SK-N-SH (cell line): Measurements from ENCODE around the gene MRPS27. TPM values are rescaled to one million over a fixed set of nuclear protein-coding genes. Genes with fewer than 3 reads are reported as not detected.
A peak's percentile ranks its signal among the peaks of the same experiment; 100 is the strongest.

Experiments used
- CTCF ChIA-PET: fragments of 300-600, 350-600 bp; formaldehyde crosslinking; extraction: SDS; loops from one replicate; lab custom pipeline; 2021; lab: Yijun Ruan, JAX
- POLR2A ChIA-PET: fragments of 350-600 bp; sonication (Branson Sonifier 250); formaldehyde crosslinking; extraction: SDS; loops from one replicate; lab custom pipeline; 2020; ENCODE audit warnings: antibody characterized with exemption, inconsistent platforms; lab: Yijun Ruan, JAX
- DNase-seq: peaks from one replicate; pipeline ENCODE4 v3.0.0; 2012
- H2AFZ ChIP-seq: fragments of 200-600 bp; sonication (generic); 2 replicates; pipeline ENCODE4 v1.8.1; 2016; ENCODE audit warnings: antibody characterized with exemption, mild to moderate bottlenecking, low read depth
- H3F3A ChIP-seq: fragments of 200-600 bp; sonication (generic); replicated peaks from 2 replicates; pipeline ENCODE3; 2016; ENCODE audit warnings: antibody characterized with exemption, mild to moderate bottlenecking; ENCODE audit not compliant: insufficient read depth
- H3K27ac ChIP-seq, 2 experiments: fragments of 200-500 bp in 1 of 2; fragments of 200-600 bp in 1 of 2; sonication (Bioruptor generic) in 1 of 2; sonication (generic), shearing (Covaris generic) in 1 of 2; 2 replicates each; pipeline versions ENCODE4 v1.5.1 to v1.6.1; 2014 to 2016; ENCODE audit warnings: low read depth in 2 of 2, inconsistent platforms in 1 of 2, low read length in 1 of 2, mild to moderate bottlenecking in 1 of 2, mixed read lengths in 1 of 2
- H3K27me3 ChIP-seq: fragments of 200-600 bp; sonication (generic), shearing (Covaris generic); 2 replicates; pipeline ENCODE4 v1.6.1; 2016; ENCODE audit warnings: mixed run types; ENCODE audit not compliant: insufficient read depth
- H3K36me3 ChIP-seq, 2 experiments: fragments of 200-500 bp in 1 of 2; fragments of 200-600 bp in 1 of 2; sonication (Bioruptor generic) in 1 of 2; sonication (generic) in 1 of 2; replicated peaks in 1 of 2; 2 replicates each; pipeline versions ENCODE3 to v1.5.1; 2014 to 2016; ENCODE audit warnings: low read length in 1 of 2, mild to moderate bottlenecking in 1 of 2; ENCODE audit not compliant: insufficient read depth in 2 of 2, control insufficient read depth in 1 of 2
- H3K4me1 ChIP-seq, 2 experiments: fragments of 200-500 bp in 1 of 2; fragments of 200-600 bp in 1 of 2; sonication (Bioruptor generic) in 1 of 2; sonication (generic), shearing (Covaris generic) in 1 of 2; 2 replicates each; pipeline versions ENCODE4 v1.5.1 to v1.6.1; 2014 to 2016; ENCODE audit warnings: low read depth in 1 of 2, low read length in 1 of 2, mixed run types in 1 of 2; ENCODE audit not compliant: insufficient read depth in 2 of 2, control insufficient read depth in 1 of 2
- H3K4me2 ChIP-seq: fragments of 200-600 bp; sonication (generic), shearing (Covaris generic); 2 replicates; pipeline ENCODE4 v1.6.1; 2017; ENCODE audit warnings: mixed run types
- H3K4me3 ChIP-seq, 2 experiments: fragments of 200-500 bp in 1 of 2; fragments of 200-600 bp in 1 of 2; sonication (Bioruptor generic) in 1 of 2; sonication (generic), shearing (Covaris generic) in 1 of 2; 2 replicates each; pipeline versions ENCODE4 v1.5.1 to v1.8.1; 2014 to 2016; ENCODE audit warnings: low read depth in 2 of 2, inconsistent platforms in 1 of 2, low read length in 1 of 2, mild to moderate bottlenecking in 1 of 2, mixed read lengths in 1 of 2, moderate library complexity in 1 of 2
- H3K79me2 ChIP-seq: fragments of 200-600 bp; sonication (generic); 2 replicates; pipeline ENCODE4 v1.8.1; 2017; ENCODE audit warnings: mild to moderate bottlenecking; ENCODE audit not compliant: insufficient read depth
- H3K9ac ChIP-seq: fragments of 200-600 bp; sonication (generic); 2 replicates; pipeline ENCODE4 v1.6.1; 2017; ENCODE audit warnings: mixed run types
- H3K9me2 ChIP-seq: fragments of 200-600 bp; sonication (generic); 2 replicates; pipeline ENCODE4 v1.6.1; 2017; ENCODE audit warnings: mixed run types
- H3K9me3 ChIP-seq: fragments of 200-600 bp; sonication (generic); 2 replicates; pipeline ENCODE4 v1.6.1; 2017; ENCODE audit warnings: mixed run types, mild to moderate bottlenecking, moderate library complexity
- H4K20me1 ChIP-seq: fragments of 200-600 bp; sonication (generic); 2 replicates; pipeline ENCODE4 v1.6.1; 2017; ENCODE audit warnings: mild to moderate bottlenecking, mixed run types; ENCODE audit not compliant: insufficient read depth
- CHD2 ChIP-seq: fragments of 150-350 bp; IDR thresholded peaks from 2 replicates; pipeline ENCODE4 v1.6.1; 2018; ENCODE audit warnings: low read length; ENCODE audit not compliant: partially characterized antibody
- ELF1 ChIP-seq: IDR thresholded peaks from 2 replicates; pipeline ENCODE4 v1.4.0; 2012
- EP300 ChIP-seq, 2 experiments: IDR thresholded peaks; 2 replicates each; pipeline versions ENCODE4 v1.4.0 to v1.6.1; 2012; ENCODE audit warnings: borderline replicate concordance in 1 of 2, low read depth in 1 of 2, low read length in 1 of 2
- FOSL2 ChIP-seq: IDR thresholded peaks from 2 replicates; pipeline ENCODE4 v1.4.0; 2012; ENCODE audit warnings: low read depth, mild to moderate bottlenecking, moderate library complexity, borderline replicate concordance
- FOXM1 ChIP-seq: IDR thresholded peaks from 2 replicates; pipeline ENCODE4 v1.4.0; 2012; ENCODE audit warnings: low read depth, mild to moderate bottlenecking
- GATA2 ChIP-seq: sonication (generic); formaldehyde crosslinking; IDR thresholded peaks from 2 replicates; pipeline ENCODE4 v1.5.0; 2020; ENCODE audit warnings: mild to moderate bottlenecking, missing genetic modification reagents
- MAX ChIP-seq: IDR thresholded peaks from 2 replicates; pipeline ENCODE4 v1.4.0; 2012; ENCODE audit warnings: low read depth
- MEF2A ChIP-seq: IDR thresholded peaks from 2 replicates; pipeline ENCODE4 v1.4.0; 2012; ENCODE audit warnings: low read depth, borderline replicate concordance
- MXI1 ChIP-seq: IDR thresholded peaks from 2 replicates; pipeline ENCODE4 v1.6.1; 2012; ENCODE audit warnings: mild to moderate bottlenecking, low read depth, low read length, improper control_type of control experiment
- NFIC ChIP-seq: IDR thresholded peaks from 2 replicates; pipeline ENCODE4 v1.4.0; 2012; ENCODE audit warnings: borderline replicate concordance
- POLR2AphosphoS5 ChIP-seq: IDR thresholded peaks from 2 replicates; pipeline ENCODE4 v1.6.1; 2012; ENCODE audit warnings: low read depth, low read length
- RAD21 ChIP-seq: IDR thresholded peaks from 2 replicates; pipeline ENCODE4 v1.6.1; 2012; ENCODE audit warnings: mild to moderate bottlenecking, low read length
- RCOR1 ChIP-seq: fragments of 150-350 bp; IDR thresholded peaks from 2 replicates; pipeline ENCODE4 v1.6.1; 2017; ENCODE audit warnings: antibody characterized with exemption, low read length
- RFX5 ChIP-seq: IDR thresholded peaks from 2 replicates; pipeline ENCODE4 v1.6.1; 2012; ENCODE audit warnings: mild to moderate bottlenecking, improper control_type of control experiment, low read length
- RXRA ChIP-seq: IDR thresholded peaks from 2 replicates; pipeline ENCODE4 v1.4.0; 2012; ENCODE audit warnings: low read depth, mild to moderate bottlenecking, borderline replicate concordance
- SIN3A ChIP-seq: IDR thresholded peaks from 2 replicates; pipeline ENCODE4 v1.6.1; 2012; ENCODE audit warnings: low read depth, mild to moderate bottlenecking, low read length, moderate library complexity, borderline replicate concordance
- TAF1 ChIP-seq: IDR thresholded peaks from 2 replicates; pipeline ENCODE4 v1.6.1; 2012; ENCODE audit warnings: low read depth, mild to moderate bottlenecking, low read length, moderate library complexity, borderline replicate concordance
- TCF12 ChIP-seq: IDR thresholded peaks from 2 replicates; pipeline ENCODE4 v1.4.0; 2012
- TEAD4 ChIP-seq: IDR thresholded peaks from 2 replicates; pipeline ENCODE4 v1.4.0; 2012; ENCODE audit warnings: mild to moderate bottlenecking, borderline replicate concordance; ENCODE audit not compliant: insufficient read depth
- USF1 ChIP-seq: IDR thresholded peaks from 2 replicates; pipeline ENCODE4 v1.4.0; 2012; ENCODE audit warnings: low read depth, borderline replicate concordance
- YY1 ChIP-seq: IDR thresholded peaks from 2 replicates; pipeline ENCODE4 v1.4.0; 2012; ENCODE audit warnings: low read depth, mild to moderate bottlenecking
- WGBS: methylation state at CpG from one replicate; pipeline ENCODE4 v1.1.6; 2017; ENCODE audit warnings: low lambda C conversion rate; 5-methylcytosine and 5-hydroxymethylcytosine counted together
- polyA plus RNA-seq, 3 experiments: library from polyadenylated mRNA; depleted of rRNA; stranded (reverse); fragments of >200 nt; gene quantifications; 2 replicates each; pipeline ENCODE4 v1.2.3, GENCODE V29; 2012
- TF ChIP-seq, protein P1 (sequence below): IDR thresholded peaks from 2 replicates; pipeline ENCODE4 v1.6.1; 2012; ENCODE audit warnings: mild to moderate bottlenecking, low read depth, low read length, moderate library complexity
- TF ChIP-seq, protein P2 (sequence below): fragments of 150-350 bp; IDR thresholded peaks from 2 replicates; pipeline ENCODE4 v1.6.1; 2017; ENCODE audit warnings: antibody characterized with exemption, low read length, low read depth, borderline replicate concordance
- TF ChIP-seq, protein P3 (sequence below): IDR thresholded peaks from 2 replicates; pipeline ENCODE4; 2012
- TF ChIP-seq, protein P4 (sequence below): fragments of 200-600 bp; sonication (generic); IDR thresholded peaks from 2 replicates; pipeline ENCODE4 v1.6.1; 2017; ENCODE audit warnings: antibody characterized with exemption, mild to moderate bottlenecking, moderate library complexity

Gene MRPS27
- polyA plus RNA-seq, 1 of the 3 experiments (the other 2 are of a cell fraction), result 37.5 TPM

DNA sequence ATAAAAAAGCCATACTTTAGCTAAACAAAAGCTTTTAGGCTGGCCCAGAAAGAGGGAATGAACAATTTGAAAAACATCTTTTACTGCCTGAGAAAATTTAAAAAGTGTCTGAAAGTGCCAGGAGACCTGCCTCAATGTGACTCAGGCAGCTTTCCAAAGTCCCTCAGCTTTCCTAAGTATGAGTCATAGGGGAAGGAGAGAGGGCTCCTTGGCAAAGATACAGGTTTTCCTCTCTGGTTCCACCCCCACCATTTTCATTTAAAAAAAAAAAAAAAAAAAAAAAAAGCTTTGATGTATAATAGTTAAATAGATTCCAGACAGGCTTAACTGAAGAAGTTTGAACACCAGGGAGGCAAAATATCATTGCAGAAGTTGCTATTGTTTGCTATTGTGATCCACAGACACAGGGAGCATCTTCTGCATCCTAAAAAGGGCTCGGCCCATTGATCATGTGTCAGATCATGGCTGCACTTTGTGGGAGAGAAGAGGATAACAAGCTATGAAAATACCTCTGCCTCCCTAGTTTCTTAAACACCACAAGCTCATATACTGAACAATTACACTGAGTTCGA lies 71.5 kb downstream of the MRPS27 start:
- 23% methylated on average over 2 of the region's 2 CpGs for WGBS
- Histone ChIP-seq H3K27ac (peak overlapping the region; percentile 91 to 99), H3K9ac (peak overlapping the region; percentile 62)
- TF ChIP-seq TEAD4 (peak; percentile 72), SIN3A (peak; percentile 53; the same call in 1 of the 2 replicates), GATA2 (CRISPR knock-in tag) (no peak), POLR2AphosphoS5 (peak; percentile 67; the same call in 1 of the 2 replicates), RXRA (peak; percentile 54; the same call in 1 of the 2 replicates), NFIC (peak; percentile 94), RCOR1 (no peak), RFX5 (no peak), TCF12 (peak; percentile 86), EP300 (IDR thresholded peaks at IDR 0.05; ENCODE audit: borderline replicate concordance in 1 of 2, low read depth in 1 of 2, low read length in 1 of 2) (peak in 1 of 2 experiments; percentile 80; a peak in 2 of 4 replicates), CHD2 (no peak), ELF1 (no peak), FOSL2 (peak; percentile 95), YY1 (peak; percentile 38; the same call in 1 of the 2 replicates), MXI1 (no peak), USF1 (0 out of 2 replicates have a peak, but pooled peaks have one; percentile 9), FOXM1 (peak; percentile 84), MEF2A (no peak), RAD21 (no peak), TAF1 (no peak; the same call in 1 of the 2 replicates), MAX (0 out of 2 replicates have a peak, but pooled peaks have one; percentile 25)
- TF ChIP-seq, protein P1, sequence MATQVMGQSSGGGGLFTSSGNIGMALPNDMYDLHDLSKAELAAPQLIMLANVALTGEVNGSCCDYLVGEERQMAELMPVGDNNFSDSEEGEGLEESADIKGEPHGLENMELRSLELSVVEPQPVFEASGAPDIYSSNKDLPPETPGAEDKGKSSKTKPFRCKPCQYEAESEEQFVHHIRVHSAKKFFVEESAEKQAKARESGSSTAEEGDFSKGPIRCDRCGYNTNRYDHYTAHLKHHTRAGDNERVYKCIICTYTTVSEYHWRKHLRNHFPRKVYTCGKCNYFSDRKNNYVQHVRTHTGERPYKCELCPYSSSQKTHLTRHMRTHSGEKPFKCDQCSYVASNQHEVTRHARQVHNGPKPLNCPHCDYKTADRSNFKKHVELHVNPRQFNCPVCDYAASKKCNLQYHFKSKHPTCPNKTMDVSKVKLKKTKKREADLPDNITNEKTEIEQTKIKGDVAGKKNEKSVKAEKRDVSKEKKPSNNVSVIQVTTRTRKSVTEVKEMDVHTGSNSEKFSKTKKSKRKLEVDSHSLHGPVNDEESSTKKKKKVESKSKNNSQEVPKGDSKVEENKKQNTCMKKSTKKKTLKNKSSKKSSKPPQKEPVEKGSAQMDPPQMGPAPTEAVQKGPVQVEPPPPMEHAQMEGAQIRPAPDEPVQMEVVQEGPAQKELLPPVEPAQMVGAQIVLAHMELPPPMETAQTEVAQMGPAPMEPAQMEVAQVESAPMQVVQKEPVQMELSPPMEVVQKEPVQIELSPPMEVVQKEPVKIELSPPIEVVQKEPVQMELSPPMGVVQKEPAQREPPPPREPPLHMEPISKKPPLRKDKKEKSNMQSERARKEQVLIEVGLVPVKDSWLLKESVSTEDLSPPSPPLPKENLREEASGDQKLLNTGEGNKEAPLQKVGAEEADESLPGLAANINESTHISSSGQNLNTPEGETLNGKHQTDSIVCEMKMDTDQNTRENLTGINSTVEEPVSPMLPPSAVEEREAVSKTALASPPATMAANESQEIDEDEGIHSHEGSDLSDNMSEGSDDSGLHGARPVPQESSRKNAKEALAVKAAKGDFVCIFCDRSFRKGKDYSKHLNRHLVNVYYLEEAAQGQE, result peak; percentile 52; the same call in 1 of the 2 replicates
- TF ChIP-seq, protein P2, sequence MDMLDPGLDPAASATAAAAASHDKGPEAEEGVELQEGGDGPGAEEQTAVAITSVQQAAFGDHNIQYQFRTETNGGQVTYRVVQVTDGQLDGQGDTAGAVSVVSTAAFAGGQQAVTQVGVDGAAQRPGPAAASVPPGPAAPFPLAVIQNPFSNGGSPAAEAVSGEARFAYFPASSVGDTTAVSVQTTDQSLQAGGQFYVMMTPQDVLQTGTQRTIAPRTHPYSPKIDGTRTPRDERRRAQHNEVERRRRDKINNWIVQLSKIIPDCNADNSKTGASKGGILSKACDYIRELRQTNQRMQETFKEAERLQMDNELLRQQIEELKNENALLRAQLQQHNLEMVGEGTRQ, result no peak
- TF ChIP-seq, protein P3, sequence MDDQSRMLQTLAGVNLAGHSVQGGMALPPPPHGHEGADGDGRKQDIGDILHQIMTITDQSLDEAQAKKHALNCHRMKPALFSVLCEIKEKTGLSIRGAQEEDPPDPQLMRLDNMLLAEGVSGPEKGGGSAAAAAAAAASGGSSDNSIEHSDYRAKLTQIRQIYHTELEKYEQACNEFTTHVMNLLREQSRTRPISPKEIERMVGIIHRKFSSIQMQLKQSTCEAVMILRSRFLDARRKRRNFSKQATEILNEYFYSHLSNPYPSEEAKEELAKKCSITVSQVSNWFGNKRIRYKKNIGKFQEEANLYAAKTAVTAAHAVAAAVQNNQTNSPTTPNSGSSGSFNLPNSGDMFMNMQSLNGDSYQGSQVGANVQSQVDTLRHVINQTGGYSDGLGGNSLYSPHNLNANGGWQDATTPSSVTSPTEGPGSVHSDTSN, result peak; percentile 33; the same call in 1 of the 2 replicates
- TF ChIP-seq, protein P4, sequence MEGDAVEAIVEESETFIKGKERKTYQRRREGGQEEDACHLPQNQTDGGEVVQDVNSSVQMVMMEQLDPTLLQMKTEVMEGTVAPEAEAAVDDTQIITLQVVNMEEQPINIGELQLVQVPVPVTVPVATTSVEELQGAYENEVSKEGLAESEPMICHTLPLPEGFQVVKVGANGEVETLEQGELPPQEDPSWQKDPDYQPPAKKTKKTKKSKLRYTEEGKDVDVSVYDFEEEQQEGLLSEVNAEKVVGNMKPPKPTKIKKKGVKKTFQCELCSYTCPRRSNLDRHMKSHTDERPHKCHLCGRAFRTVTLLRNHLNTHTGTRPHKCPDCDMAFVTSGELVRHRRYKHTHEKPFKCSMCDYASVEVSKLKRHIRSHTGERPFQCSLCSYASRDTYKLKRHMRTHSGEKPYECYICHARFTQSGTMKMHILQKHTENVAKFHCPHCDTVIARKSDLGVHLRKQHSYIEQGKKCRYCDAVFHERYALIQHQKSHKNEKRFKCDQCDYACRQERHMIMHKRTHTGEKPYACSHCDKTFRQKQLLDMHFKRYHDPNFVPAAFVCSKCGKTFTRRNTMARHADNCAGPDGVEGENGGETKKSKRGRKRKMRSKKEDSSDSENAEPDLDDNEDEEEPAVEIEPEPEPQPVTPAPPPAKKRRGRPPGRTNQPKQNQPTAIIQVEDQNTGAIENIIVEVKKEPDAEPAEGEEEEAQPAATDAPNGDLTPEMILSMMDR, result no peak

More for the DNA sequence above, 71.5 kb downstream of the MRPS27 start:
- ChIA-PET POLR2A (interaction anchor here (0.9 kb wide), 1 partner anchor 60 kb away, joined by 3 read pairs; no protein-coding TSS in a partner anchor), CTCF (interaction anchor here (1.1 to 4.8 kb wide), 6 partner anchors 21 to 465 kb away, joined by 4 to 32 read pairs (median 5); no protein-coding TSS in a partner anchor)
- Histone ChIP-seq H3K36me3 (no peaks in the 10 kb centered on the region), H3K4me2 (peak overlapping the region; percentile 62), H3K4me1 (peaks cover 24 to 83% of the 10 kb centered on the region in 2 experiments), H3K79me2 (peaks cover 49% of the 10 kb centered on the region), H2AFZ (no peak overlapping the region), H3K9me2 (no peaks in the 10 kb centered on the region), H3K9me3 (no peaks in the 10 kb centered on the region), H3K4me3 (no peak overlapping the region), H3F3A (peaks cover 65% of the 10 kb centered on the region), H3K27me3 (no peaks in the 10 kb centered on the region), H4K20me1 (no peaks in the 10 kb centered on the region)
- DNase-seq, result no peak
